Myocyte (in vitro differentiated cells): ENCODE results near the gene TBC1D22A. TPM values are rescaled to one million over a fixed set of nuclear protein-coding genes. Genes with fewer than 3 reads are reported as not detected.

Source experiments
- DNase-seq: peaks from one replicate; pipeline ENCODE4 v3.0.0-alpha.2; 2012; ENCODE audit warnings: low read depth
- total RNA-seq: library from RNA; depleted of rRNA; stranded (reverse); fragments of >200 nt; gene quantifications from 2 replicates; pipeline ENCODE4 v1.2.3, GENCODE V29; 2014

Gene TBC1D22A
- total RNA-seq, 1 donor from 2014 or later = 15.9 TPM

DNA sequence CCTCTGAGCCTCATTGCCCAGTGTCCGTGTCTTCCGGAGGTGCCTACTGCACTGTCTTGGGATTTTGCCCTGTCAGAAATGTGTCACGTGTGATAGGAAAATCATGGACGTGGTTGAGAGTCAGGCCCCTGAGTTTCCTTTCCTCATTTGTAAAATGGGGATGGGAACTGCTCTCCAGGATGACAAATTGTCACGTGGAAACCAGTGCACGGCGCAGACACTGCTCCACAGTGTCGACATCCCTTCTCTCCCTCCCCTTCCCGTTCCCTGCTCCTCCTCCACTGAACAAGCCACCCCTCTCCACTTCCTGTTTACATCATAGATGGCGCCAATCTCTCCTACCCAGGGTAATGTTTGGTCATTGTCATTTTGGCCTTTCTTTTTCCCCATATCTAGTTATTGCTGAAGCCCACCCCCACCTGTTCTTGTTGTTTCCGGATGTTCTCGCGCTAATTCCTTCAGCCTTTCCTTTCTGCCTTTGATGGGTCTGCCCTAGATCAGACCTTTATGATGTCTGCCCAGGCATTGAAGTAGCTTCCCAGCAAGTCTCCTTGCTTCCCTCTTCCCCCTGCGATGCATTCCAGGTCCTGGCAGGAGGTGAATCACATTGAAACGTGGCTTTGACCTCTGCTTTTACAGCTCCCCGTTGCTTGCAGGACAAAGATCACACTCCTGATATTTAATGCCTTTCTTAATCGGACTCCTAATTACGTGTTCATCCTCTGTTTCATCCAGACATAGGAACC lies 91.8 kb downstream of the TBC1D22A start:
- no peak for DNase-seq

- no peak for DNase-seq
Measured at GRCh38 chr22:46855681-46856080, 93.2 kb downstream of the TBC1D22A start.

GRCh38 chr22:46856661-46857060 lies 94.2 kb downstream of the TBC1D22A start:
- no peak for DNase-seq

DNA sequence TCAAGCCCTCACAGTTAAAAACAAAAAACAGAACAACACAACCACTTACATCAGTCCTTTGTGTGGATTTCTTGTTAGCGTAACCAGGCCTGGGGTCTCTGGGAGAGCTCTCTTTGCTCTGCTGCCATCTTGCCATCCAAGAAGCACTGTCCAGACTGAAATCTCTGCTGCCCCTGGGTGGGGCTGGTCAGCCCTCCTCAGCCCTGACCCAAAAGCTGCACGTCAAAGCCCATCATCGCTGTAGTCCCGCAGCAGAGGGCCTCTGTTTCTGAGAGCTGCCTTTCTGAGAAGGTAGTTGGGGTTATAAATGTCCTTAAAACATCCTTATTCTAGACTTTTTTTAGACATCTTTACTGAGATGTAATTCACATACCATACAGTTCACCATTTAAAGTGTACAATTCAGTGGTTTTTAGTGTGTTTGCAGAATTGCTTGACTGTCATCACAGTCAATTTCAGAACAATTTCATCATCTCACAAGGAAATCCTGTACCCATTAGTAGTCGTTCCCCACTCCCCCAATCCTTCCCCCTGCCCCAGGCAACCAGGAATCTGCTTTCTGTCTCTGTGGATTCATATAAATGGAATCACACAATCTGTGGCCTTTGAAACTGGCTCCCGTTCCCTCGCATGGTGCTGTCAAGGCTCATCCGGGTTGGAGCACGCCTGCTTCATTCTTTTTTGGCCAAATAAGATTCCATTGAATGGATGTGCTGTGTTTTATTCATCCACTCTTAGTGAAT lies 94.9 kb downstream of the TBC1D22A start:
- DNase-seq = no peak

DNA sequence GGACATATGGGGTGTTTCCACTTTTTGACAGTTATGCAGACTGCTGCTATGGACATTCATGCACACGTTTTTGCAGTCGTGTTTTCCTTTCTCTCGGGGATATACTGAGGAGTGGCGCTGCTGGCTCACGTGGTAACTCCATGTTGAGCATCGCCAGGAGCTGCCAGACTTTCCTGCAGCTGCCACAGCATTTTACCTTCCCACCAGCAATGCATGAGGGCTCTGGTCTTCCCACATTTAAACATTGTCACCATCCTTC lies 95.4 kb downstream of the TBC1D22A start:
- DNase-seq = no peak

DNA sequence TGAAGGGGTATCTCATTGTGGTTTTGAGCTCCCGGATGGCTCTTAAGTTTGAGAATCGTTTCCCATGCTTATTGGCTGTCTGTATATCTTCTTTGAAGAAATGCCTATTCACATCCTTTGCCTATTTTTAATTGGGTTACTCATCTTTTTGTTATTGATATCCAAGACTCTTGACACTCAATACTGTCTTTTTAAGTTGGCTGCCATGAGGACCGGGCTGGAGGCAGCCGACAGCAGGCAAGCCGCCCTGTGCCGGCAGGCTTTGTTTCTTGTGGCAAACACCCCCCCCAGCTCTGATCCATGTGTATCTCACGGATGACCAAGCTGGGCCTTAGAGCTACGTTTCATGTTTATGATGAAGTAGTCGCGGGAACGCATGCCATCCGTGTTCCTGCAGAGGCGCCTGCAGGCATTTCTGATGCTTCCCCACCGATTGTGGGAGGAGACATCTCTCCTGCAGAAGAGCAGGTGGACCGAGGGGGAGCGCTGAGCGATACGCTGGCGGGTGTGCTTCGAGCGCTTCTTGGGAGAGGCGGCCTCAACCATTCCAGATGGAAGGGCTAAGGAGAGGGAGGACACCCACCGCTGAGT lies 95.8 kb downstream of the TBC1D22A start:
- no peak for DNase-seq

GRCh38 chr22:46860562-46860961 lies 98.1 kb downstream of the TBC1D22A start:
- no peak for DNase-seq

- DNase-seq = no peak
Measured at GRCh38 chr22:46861468-46862367, 99.3 kb downstream of the TBC1D22A start.

DNA sequence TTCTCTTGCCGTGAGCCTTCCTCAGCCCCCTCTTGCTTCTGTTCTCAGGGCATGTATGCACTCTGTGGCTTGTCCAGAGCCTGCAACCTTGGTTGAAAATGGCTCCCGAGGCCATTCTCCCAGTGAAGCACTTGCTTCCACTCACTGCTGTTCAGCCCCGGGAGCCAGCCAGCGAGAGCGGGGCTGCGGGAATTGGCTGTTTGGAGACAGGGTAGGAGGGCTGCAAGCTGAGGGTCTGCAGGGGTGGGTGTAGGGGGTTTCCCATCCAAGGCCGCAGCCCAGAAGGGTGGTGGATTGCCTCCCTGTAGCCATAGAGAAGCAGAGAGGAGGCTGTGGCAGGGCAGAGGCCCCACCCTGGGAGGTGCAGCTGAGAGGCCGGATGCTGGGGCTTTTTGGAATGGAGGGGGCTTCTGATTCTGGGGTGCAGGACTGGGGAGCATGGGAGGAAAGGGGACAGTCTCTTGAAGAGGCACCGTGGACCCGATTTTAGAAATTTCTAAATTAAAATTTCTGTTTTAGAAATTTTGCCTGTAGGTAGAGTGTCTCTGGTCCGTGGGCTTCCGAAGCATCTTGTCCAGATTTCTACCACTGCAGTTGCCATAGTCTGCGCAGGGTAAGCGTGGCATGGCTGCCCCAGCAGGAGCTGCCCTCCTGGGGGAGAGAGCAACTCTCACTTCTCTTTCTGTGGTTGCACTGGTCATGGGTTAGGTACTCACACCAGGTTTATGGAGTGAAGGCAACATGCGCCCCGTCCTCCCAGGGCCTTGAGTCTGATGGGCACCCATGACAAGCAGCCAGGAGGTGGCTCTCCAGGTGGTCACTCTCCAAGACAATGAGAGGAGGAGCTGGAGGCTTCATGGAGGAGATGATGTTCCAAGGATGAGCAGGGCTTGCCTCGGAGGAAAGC lies 100.2 kb downstream of the TBC1D22A start:
- DNase-seq = no peak

DNA sequence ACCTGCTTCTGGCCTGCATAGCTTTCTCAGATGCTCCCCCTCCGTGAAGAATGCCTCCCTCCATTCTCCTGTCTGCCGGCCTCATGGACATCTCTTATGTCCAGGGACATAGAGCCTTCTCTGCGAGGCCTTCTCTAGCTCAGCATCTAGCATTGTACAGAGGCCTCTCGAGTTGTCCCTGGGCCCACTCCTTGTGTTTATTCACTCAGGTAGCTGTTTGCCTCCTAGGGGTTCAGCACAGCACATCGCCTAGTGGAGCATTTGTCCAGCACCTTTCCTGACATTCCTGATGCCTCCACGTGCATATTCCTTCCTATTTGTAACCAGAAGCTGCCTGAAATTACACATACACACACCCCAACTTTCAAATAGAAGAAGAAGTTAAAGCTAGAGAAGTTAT lies 101.3 kb downstream of the TBC1D22A start:
- DNase-seq = no peak

GRCh38 chr22:46864314-46865051 lies 102.0 kb downstream of the TBC1D22A start:
- DNase-seq = no peak

GRCh38 chr22:46865052-46865434 lies 102.6 kb downstream of the TBC1D22A start:
- DNase-seq = no peak

DNA sequence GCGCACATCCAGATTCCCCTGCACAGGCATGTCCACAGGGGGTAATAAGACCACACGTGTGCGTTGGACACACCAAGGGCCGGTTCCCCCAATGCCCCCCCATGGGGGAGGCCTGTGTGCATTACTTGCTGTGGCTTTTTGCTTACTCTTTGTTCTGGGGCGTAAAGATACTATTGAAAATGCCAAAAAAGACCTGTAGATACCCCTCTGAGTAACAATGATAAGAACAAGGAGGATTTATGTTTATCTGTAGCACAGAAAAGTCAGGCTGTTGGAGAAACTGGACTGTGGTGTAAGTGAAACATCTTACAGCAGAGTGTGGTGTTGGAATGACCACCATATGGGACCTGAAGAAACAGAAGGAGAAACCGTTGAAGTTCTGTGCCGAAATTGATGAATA lies 103.2 kb downstream of the TBC1D22A start:
- DNase-seq = no peak

DNA sequence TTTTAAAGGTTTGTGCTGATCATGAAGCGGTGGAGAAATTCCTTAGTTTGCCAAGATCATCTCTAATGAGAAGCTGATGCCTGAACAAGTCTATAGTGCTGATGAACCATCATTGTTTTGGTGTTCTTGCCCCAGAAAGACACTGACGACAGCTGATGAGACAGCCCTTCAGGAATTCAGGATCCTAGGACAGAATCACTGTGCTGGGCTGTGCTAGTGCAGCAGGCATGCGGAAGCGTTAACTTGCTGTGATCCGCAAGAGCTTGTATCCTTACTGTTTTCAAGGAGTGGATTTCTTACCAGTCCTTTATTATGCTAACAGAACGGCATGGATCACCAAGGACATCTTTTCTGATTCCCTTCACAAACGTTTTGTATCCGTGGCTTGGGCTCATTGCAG lies 104.1 kb downstream of the TBC1D22A start:
- peak; percentile 66 for DNase-seq

DNA sequence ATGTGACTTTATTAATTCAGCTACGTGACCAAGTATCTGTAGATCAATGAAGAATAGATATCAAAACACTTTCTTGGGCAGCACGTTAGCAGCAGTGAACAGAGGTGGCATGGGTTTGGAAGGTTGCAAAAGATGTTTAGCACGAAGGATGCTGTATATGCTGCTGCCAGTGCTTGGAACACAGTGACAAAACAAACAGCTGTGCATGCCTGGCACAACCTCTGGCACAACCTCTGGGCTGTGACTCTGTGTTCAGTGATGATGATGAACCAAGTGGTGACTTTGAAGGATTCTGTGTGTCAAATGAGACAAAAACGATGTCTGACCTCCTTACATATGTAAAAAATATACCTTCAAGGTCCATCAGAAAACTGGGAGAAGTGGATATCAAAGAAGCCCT lies 104.7 kb downstream of the TBC1D22A start:
- DNase-seq = no peak

DNA sequence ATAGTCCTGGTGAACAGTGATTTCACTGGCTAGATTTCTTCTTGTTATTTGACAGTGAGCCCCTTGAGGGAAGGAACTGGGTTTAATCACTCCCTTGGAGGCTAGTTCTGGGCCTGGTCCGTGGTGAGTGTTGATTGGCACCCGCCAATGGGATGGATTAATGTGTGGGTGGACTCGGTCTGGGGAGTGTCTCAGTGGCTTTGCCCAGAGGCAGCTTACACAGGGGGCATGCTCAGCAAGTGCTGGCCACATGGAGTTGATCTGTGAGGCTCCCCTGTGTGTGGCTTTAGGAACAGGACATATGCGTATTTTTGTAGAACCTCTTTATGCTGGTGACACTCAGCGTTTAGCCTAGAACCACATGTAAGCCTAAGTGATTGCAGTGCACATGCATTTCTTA lies 106.9 kb downstream of the TBC1D22A start:
- no peak for DNase-seq

DNA sequence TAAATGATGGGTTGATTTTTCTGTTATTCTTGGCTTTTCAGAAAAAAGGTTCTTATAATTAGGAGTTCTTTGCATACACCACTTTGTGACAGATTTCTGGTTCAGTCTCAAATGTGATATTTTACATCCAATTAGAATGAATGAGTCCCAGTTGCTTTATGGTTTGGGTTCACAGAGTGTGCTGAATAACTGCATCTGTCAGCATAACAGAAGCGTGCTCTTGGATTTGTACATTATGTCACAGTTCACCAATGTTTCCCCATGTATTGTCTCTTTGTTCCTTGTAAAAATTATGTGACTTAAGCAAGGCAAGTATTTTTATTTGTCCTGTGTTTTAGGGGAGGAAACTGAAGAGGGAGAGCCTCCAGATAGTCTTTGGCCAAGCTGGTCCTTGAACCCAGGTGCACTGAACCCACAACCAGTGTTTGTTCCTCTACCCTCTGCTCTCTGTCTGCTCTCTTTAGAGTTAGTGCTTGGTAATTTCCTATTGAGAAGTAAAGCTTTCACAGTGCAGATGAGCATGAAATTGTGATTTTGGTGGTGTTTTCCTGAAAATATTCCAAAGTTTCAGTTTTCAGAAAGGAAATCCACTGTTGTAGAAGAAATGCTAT lies 107.5 kb downstream of the TBC1D22A start:
- DNase-seq = no peak

DNA sequence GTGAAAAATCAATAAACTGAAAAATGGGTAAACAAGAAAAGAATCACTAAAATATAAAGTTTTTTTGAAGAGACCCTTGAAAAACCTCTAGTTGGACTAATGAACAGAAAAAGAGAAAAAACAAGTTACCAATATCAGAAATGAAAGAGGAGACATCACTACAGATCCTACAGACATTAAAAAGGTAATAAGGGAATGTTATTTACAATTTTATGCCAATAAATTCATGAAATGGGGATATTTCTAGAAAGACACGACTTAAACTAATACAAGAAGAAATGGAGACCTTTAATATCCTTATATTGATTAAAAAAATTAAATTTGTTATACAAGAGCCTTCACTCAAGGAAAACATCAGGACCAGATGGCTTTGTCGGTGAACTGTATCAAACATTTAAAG lies 109.4 kb downstream of the TBC1D22A start:
- DNase-seq = no peak

GRCh38 chr22:46875089-46875488 lies 112.6 kb downstream of the TBC1D22A start:
- no peak for DNase-seq
